Activated CD4-positive, alpha-beta T cell treated with anti-CD3 and anti-CD28 coated beads, Interleukin-2, amount 50 U/mL, for 1 hour (primary cell): ENCODE results near the gene FAM78A.
"Not testable (repeated sequence)": the region's sequence is repeated elsewhere in the genome, so short reads cannot be mapped to it uniquely, and the experiment has no call there.

Experiments
- DNase-seq: peaks from one replicate; pipeline ENCODE4 v3.0.0-alpha.2; 2020

Gene FAM78A

GRCh38 chr9:131280660-131281059 is 4.3 kb upstream of the FAM78A start:
- DNase-seq = no peak

DNA sequence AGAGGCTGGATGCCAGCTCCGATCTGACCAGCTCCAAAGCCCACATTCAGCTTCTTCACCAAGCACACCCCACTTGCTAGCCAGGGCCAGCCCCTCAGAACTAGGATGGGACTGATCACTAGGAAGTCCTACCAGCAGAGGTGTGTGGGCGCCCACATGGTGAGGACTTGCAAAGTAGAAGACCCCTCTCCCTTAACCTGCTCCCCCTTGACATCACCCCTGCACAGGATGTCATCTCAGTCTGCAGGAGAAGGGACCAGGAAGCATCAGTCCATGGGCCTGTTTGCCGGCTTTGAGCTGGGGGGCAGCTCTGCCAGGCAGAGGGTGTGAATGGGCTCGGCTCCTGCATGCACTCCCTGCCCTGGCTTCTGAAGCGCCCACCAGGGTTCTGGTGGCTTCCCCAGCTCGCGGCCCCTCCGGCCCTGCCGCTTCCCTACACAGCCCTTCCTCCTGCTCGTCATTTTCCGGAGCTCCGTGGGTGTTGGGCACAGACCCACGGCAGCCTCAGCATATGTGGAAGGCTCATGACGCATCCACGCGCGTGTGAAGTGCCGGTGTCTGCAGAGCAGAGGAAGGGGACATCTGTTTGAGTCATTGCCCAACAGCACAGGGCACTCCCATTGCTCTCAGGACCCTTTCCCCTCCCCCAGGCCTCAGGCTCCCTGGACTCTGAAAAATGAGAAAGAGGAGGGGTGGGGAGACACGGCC is 3.7 kb upstream of the FAM78A start:
- no peak for DNase-seq

DNA sequence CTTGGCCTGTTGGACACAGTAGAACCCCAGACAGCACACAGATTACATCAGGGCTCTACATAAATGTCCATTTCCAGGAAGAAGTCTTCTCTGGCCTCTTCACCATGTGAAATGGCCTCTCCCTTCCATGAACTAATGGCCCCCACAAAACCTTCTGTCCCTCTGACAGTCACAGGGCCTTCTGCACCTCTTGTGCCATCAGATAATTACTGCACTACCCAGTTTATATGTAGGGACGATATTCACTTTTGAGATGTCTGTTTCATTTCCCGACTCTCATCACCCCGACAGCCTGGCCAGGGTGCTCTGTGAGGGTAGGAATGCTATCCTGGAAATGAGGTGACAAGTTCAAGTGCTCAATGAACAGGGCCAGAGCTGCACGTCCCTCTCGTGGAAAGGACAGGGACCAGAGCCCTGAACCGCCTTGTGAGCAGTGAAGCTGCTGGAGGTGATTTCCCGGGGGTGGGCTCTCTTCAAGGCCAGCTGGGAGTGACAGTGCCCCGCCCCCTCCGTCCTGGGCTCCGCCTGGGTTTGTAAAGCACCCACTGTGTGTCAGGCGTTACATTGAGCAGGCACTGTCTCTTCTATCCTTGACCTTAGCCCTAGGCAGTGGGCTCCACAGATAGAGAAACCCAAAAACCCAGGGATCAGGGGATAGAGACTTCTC is 3.0 kb upstream of the FAM78A start:
- DNase-seq = no peak

- no peak for DNase-seq
Measured at GRCh38 chr9:131278702-131279111, 2.4 kb upstream of the FAM78A start.

- peak; percentile 66 for DNase-seq
Measured at GRCh38 chr9:131277910-131278701, 1.8 kb upstream of the FAM78A start.

- no peak for DNase-seq
Measured at GRCh38 chr9:131277287-131277909, 1.1 kb upstream of the FAM78A start.

- no peak for DNase-seq
Measured at GRCh38 chr9:131276891-131277286, 579 bp upstream of the FAM78A start.

DNA sequence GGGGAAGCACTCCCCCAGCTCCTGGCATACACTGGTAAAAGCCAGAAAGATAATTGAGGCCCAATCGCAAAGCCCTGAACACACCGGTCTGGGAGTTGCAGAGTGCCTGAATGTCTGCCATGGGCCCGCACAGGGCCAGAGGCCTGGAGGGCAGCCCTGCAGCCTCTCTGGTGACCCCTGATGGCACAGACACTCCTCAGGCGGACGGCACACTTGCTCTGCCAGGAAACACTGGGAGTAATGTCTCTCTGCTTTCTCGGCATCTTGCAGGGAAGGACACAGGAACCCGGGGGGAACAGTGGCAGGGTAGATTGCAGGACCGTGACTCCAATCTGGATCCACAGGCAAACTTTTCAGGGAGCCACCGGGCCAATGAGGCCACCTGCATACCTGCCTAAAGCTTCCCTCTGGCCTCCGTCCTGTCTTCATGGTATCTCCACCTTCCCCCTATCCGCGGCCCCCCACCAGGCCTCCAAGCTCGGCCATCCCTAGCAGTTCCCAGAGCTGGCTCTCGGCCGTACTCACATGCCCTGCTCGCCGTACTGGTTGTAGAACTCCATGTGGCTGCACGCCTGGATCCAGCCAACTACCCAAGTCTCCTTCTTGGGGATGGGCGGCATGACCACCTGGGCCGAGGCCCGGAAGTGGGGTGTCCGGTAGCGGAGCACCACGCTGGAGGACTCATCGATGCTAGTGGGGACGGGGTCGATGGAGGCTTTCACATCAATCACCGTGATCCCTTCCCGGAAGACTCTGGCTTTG is 797 bp downstream of the FAM78A start:
- DNase-seq = no peak

DNA sequence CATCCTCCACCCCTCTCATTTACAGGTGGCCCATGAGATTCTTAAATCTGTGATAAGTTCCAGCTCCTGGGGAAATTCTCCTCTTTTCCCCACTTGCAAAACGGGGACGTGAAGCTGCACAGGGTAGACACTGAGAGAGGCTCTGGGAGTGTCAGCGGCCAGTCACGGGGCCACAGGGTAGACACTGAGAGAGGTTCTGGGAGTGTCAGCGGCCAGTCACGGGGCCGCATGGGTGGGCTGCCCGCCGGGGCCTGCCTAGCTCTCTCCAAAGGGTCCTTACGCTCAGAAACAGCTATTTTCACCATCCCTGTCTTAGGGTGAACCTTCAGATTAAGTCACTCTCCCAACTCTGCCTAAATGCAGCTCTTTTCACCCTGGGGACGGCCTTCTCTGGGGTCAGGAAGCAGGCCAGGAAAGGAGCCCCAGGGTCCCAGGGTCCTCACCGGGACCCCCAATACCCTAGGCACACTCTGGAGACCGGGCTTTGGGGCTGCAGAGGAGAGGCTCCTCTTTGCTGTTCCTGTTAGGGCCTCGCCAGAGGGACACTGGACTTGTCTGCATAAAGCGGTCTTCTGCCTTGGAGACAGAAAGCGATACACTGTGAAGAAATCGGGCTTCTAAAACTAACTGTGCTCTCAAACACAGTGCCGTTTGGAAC is 1.5 kb downstream of the FAM78A start:
- DNase-seq = no peak

DNA sequence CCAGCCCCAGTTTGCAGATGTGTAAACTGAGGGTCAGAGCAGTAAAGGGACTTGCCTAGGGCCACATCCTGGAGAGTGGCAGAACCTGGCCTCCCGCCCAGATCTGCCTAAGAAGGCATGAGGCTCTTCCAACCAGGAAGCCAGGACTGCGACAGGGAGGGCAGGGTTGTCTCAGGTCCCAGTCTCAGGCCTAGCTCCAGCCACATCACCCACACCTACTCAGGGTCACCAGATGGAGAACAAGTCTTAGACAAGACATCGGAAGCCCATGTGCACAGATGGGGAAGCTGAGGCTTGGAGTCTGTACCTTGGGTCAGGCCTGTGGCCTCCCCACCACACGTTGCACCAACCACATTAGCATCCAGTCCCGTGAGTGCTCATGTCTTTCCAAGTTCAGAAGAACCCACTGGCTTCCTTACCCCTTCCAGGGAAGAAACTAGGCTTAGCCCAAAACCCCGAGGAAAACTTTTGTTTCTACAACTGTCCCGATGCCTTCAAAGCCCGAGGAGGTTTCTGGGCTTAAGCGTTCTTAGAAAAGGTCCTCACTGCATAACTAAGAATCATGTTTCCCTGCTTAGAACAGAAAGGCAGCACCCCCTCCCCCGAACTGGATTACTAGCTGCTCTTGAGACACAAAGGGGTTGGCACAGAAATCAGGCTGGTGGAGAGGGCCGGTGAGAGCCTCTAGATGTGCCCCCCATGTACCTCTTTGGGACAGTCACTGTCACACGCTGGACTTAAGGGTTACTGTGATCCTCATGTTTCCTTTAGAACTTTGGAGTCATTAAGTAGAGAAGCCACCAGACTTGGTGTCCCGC is 2.2 kb downstream of the FAM78A start:
- no peak for DNase-seq

DNA sequence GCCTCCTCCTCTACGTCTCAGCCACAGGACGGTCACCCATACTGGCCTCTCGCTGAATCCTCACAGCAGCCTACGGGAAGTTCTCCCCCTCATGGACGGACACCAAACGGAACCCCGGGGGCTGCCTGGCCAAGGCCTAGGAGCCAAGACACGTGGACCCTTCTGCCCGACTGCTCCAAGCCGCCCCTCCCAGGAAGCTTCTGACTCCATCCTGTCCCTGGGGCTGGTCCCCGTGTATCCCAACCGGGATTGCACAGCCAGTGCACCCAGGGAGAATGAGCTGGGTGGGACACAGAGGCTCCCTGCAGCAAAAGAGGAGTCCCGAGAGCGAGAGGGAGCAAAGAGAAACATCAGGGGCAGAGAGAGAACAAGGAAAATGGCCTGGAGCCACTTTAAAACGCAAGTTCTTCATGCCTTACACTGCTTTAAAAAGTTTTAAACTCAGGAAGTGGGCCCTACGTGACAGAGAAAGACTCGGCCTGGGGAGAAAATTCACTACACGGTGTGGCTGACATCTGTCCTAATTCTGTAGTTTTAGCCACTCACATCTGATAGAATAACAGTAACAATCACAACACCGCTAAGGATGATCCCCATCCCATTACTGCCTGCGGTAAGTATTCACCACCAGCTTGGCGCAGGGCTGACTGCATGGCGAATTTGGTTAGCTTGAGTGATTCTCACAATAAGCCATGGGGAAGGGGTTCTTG is 3.0 kb downstream of the FAM78A start:
- DNase-seq = no peak

DNA sequence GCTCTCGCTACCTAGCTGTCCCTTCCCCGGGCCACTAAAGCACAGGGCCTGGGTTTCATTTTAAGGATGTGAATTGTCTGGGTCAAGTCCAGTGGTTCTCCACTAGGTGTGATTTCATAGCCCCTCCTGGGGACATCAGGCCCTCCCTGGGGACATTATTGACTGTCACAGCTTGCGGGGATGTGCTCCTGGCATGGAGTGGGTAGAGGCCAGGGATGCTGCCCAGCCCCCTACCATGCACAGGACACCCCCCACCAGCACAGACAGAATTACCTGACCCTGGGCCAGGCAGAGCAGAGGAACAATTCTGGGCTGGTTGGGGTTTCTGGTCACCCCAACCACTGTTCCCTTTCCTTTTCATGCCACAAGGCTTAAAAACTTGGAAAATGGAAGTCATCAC is 4.1 kb downstream of the FAM78A start:
- DNase-seq = no peak

- DNase-seq = no peak
Measured at GRCh38 chr9:131271506-131271931, 4.8 kb downstream of the FAM78A start.

DNA sequence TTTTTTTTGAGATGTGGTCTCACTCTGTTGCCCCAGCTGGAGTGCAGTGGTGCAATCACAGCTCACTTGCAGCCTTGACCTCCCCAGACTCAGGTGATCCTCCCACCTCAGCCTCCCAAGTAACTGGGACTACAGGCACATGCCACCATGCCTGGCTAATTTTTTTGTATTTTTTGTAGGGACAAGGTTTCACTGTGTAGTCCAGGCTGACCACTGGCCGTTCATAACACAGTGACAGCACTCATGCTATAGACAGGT is 5.4 kb downstream of the FAM78A start:
- DNase-seq = not testable (repeated sequence)

DNA sequence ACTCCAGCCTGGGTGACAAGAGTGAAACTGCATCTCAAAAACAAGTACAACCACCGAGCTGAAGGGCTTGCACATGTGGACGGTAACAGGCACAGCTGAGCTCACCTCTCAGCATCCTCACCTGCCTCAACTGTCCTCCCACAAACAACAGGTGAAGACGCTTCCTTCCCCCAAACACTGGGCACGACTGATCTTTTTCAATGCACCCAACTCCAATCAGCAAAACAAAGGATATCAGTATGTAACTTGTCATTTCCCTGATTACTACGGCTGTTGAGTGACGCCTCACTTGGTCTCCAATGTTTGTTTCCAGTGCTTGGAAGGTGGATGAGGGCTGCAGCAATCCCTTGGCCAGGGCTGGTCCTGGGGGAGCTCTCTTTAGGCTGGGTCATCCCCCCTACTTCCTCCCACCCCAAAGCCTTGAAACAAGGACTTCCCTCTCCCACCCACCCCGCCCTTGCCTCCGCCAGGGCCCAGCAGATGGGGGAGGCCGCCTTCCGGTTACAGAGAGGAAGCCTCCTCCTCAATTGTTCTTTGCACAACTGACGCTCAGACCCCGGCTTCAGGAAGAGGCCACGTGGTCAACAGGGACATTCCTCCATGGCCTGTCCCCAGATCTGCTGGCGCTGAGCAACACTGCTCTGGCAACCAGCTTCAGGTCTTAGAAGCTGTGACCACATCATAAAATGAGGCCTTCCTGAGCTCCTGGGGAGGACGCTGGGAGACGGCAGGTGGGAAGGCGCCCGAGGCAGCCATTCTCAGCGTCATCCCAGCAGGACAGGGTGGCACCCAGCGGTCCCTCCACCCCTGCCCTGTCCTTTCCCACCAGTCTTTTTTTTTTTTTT is 5.9 kb downstream of the FAM78A start:
- DNase-seq = no peak

- no peak for DNase-seq
Measured at GRCh38 chr9:131266266-131267229, 9.8 kb downstream of the FAM78A start.

DNA sequence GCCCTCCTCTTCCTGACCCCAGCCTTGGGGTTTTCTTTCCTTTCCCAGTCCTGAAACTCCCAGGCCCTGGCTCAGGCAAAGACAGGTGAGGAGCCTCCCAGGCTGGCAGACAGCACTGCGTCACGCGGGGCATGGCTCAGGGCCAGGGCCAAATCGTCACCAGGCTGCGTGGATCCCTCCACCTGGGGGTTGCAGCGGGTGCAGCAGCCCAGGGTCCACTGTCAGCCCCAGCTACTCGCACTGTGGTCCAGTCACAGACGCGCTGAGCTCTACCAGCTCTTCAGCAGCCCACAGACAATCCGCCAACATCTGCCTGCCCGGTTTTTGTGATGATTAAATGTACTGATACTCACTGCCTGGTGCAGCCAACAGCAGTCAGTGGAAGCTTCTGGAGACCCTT is 12.1 kb downstream of the FAM78A start:
- DNase-seq = peak; percentile 52

DNA sequence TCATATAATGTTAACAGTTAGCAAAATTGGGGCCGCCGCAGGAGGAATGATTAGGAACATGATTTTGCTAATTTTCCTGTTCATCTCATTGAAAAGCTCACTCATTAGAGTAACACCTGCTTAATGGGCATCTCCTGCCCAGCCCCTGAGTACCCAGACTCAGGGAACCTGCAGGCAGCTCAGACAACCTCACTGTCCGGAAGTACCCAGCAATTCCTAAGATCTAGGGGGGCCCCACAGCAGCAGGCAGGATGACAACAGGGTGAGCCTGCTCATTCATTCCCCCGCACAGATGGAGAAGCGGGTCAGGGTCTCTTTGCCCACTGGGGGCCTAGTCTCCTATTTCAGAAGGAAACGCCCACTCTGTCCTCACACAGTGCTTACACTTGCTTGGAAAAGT is 12.6 kb downstream of the FAM78A start:
- DNase-seq = no peak

GRCh38 chr9:131263033-131263343 is 13.3 kb downstream of the FAM78A start:
- not testable (repeated sequence) for DNase-seq
